Upper lobe of right lung (tissue), 1 donor: ENCODE data around the gene PPFIA3. TPM values are rescaled to one million over a fixed set of nuclear protein-coding genes. Genes with fewer than 3 reads are reported as not detected.

ENCODE experiments used
- ATAC-seq: fragments of 200-7000 bp; cut with Tn5 transposase; one replicate; pipeline ENCODE4 v1.9.1; 2020; ENCODE audit warnings: mild to moderate bottlenecking, moderate library complexity
- DNase-seq: peaks from one replicate; pipeline ENCODE4 v3.0.0-alpha.2; 2020
- H3K27ac ChIP-seq: fragments of 200-600 bp; one replicate; pipeline ENCODE4 v1.8.0; 2022
- H3K27me3 ChIP-seq: fragments of 200-600 bp; one replicate; pipeline ENCODE4 v1.8.0; 2022; ENCODE audit warnings: mild to moderate bottlenecking
- H3K36me3 ChIP-seq: fragments of 200-600 bp; one replicate; pipeline ENCODE4 v1.8.0; 2022
- H3K4me1 ChIP-seq: fragments of 200-600 bp; one replicate; pipeline ENCODE4 v1.8.0; 2022
- H3K4me3 ChIP-seq: fragments of 200-600 bp; one replicate; pipeline ENCODE4 v1.8.0; 2022; ENCODE audit warnings: mild to moderate bottlenecking
- H3K9me3 ChIP-seq: fragments of 200-600 bp; one replicate; pipeline ENCODE4 v1.8.0; 2022
- CTCF ChIP-seq: fragments of 200-600 bp; IDR thresholded peaks from one replicate; pipeline ENCODE4 v1.8.0; 2022; ENCODE audit warnings: antibody characterized with exemption
- intact Hi-C: fragments of 100-400 bp; cut with DNase I; formaldehyde crosslinking; loops from one replicate; pipeline ENCODE4 v1.11.0; 2022
- total RNA-seq: library from RNA; stranded (reverse); fragmentation: NEBNext Ultra II Directional; extraction: Animal tissue kit (Norgen Biotek cat#: 25700); gene quantifications from one replicate; pipeline ENCODE4 v1.2.1, GENCODE V29; 2021
- donor health status: DM: no; HTN: yes; CAD: no; lungs with severe emphysema.

The PPFIA3 gene
- total RNA-seq, 1 donor from 2014 or later = 10.7 TPM

GRCh38 chr19:49098795-49099194 lies 20.5 kb upstream of the PPFIA3 start:
- no peak for ATAC-seq
- no peak overlapping the region for H3K4me3 ChIP-seq
- DNase-seq = no peak
- no peak for TF ChIP-seq CTCF
- H3K27ac ChIP-seq = no peak overlapping the region
- peaks cover 97% of the 10 kb centered on the region for H3K36me3 ChIP-seq
- H3K9me3 ChIP-seq = no peaks in the 10 kb centered on the region
- peaks cover 3% of the 10 kb centered on the region for H3K4me1 ChIP-seq
- H3K27me3 ChIP-seq = no peaks in the 10 kb centered on the region
- intact Hi-C loops = loop anchor here (5.0 to 10.0 kb wide), 2 partner anchors 46 to 114 kb away; no protein-coding TSS in a partner anchor

DNA sequence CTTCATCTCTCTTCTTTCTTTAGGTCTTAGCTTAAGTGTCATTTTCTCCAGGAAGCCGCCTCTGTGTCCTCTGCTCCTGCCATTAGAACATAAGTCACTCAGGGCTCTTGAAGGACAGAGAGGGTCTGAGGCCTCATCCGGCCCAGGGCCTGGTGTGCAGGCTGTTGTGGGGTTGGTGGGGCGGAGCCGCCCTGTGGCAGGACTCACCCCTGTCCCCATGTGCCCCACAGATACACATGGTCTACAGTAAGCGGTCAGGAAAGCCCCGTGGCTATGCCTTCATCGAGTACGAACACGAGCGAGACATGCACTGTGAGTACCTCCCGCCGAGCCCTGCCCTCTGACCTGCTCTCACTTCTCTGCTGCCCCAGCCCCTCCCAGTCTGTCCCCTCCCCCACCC lies 18.2 kb upstream of the PPFIA3 start:
- no peak for ATAC-seq
- H3K4me3 ChIP-seq = no peak overlapping the region
- H3K36me3 ChIP-seq = peaks cover 97% of the 10 kb centered on the region
- no peak for TF ChIP-seq CTCF
- H3K27ac ChIP-seq = no peak overlapping the region
- H3K27me3 ChIP-seq = no peaks in the 10 kb centered on the region
- H3K4me1 ChIP-seq = peaks cover 3% of the 10 kb centered on the region
- no peaks in the 10 kb centered on the region for H3K9me3 ChIP-seq
- DNase-seq = no peak
- intact Hi-C loops = no loop called here

- intact Hi-C loops = no loop called here
- Histone ChIP-seq H3K4me1 (peaks cover 3% of the 10 kb centered on the region), H3K9me3 (no peaks in the 10 kb centered on the region), H3K27ac (no peak overlapping the region), H3K4me3 (no peak overlapping the region), H3K27me3 (no peaks in the 10 kb centered on the region), H3K36me3 (peaks cover 97% of the 10 kb centered on the region)
- DNase-seq (no peak), ATAC-seq (no peak)
- TF ChIP-seq CTCF = no peak
Observed at GRCh38 chr19:49102303-49102702, 17.0 kb upstream of the PPFIA3 start.

DNA sequence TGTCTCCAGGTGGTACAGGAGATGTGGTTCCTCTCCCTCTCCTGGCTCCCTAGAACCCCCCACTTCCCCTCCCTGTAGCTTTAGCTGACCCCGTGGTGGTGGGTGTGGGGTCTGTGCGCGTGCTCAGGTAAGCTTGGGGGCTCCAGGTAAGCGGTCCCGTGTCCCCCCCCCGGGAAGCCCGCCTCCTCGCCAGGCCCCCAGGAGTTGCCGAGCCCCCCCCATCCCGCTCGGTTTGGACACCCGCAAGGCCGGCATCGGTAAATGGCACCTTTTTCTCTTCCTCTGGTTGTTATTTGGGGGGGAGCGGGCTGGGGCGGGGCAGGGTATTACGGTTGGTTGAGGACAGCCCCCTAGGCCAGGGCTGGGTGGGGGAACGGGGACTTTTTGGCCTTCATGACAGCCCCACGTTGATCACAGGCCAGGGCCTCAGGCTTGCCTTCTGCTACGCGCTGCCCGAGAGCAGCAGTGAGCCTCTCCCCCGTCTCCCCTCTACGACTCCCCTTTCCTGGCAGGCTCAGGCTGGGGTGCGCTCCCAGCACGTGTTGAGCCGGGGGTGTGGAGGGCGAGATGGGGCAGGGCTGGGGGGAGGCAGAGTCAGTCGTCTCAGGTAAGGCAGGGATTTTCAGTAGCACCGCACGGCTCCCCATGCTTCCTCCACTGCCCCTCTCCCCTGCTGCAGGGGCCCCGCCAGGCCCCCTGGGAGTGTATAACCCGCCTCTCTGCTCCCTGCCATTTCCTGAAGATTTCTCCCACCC lies 15.8 kb upstream of the PPFIA3 start:
- Histone ChIP-seq H3K9me3 (no peaks in the 10 kb centered on the region), H3K4me3 (no peak overlapping the region), H3K27me3 (no peaks in the 10 kb centered on the region), H3K4me1 (no peaks in the 10 kb centered on the region), H3K36me3 (peaks cover 100% of the 10 kb centered on the region), H3K27ac (no peak overlapping the region)
- no peak for DNase-seq
- no peak for ATAC-seq
- intact Hi-C loops = no loop called here
- no peak for TF ChIP-seq CTCF

DNA sequence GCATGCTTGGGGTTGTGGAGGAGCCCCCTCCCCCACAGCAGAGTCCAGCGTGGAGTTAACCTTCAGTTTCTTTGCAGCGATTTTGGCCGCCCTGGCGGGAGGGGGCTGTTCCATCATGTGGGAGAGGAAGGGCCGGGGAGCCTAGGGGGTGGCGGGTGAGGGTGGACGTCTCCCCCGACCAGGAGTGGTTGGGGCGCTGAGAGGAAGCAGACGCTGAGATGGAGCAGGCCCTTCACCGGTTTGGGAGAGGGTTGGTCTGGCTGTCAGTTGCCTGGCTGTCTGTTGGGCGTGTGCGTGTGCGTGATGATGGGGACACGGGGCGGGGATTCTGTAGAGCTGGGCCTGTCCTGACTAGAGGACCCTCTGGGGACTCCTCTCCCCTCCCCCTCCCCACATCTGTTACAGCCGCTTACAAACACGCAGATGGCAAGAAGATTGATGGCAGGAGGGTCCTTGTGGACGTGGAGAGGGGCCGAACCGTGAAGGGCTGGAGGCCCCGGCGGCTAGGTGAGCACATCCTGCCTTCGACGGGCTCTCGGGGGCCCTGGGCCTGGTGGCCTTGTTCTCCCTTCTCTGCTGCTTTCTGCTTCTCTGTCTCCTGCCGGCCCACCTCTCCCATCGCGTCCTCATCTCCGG lies 15.0 kb upstream of the PPFIA3 start:
- DNase-seq (no peak), ATAC-seq (no peak)
- Histone ChIP-seq H3K27me3 (no peaks in the 10 kb centered on the region), H3K36me3 (peaks cover 99% of the 10 kb centered on the region), H3K27ac (no peak overlapping the region), H3K4me3 (no peak overlapping the region), H3K9me3 (no peaks in the 10 kb centered on the region), H3K4me1 (no peaks in the 10 kb centered on the region)
- TF ChIP-seq CTCF = no peak
- intact Hi-C loops = no loop called here
